K562 (cell line): ENCODE results near the gene RORC. TPM values are rescaled to one million over a fixed set of nuclear protein-coding genes. Genes with fewer than 3 reads are reported as not detected.

ENCODE experiments used
- CREM ChIP-seq: IDR thresholded peaks from 2 replicates; pipeline ENCODE4 v1.6.1; 2014; ENCODE audit warnings: antibody characterized with exemption, low read depth
- EHMT2 ChIP-seq: fragments of 450-650 bp; IDR thresholded peaks from 2 replicates; pipeline ENCODE4 v1.6.1; 2018; ENCODE audit warnings: antibody characterized with exemption
- MTA1 ChIP-seq: fragments of 450-650 bp; IDR thresholded peaks from 2 replicates; pipeline ENCODE4 v1.6.1; 2017; ENCODE audit warnings: borderline replicate concordance
- NFATC3 ChIP-seq: fragments of 450-650 bp; IDR thresholded peaks from 2 replicates; pipeline ENCODE4 v1.6.1; 2017; ENCODE audit warnings: mild to moderate bottlenecking
- NFIC ChIP-seq: fragments of 450-650 bp; IDR thresholded peaks from 2 replicates; pipeline ENCODE4 v1.6.1; 2017; ENCODE audit warnings: mild to moderate bottlenecking, inconsistent platforms
- NR4A1 ChIP-seq, 2 experiments: fragments of 250-450 bp in 1 of 2; fragments of 450-650 bp in 1 of 2; sonication (Bioruptor Pico) in 1 of 2; IDR thresholded peaks; 2 replicates each; pipeline versions ENCODE4 v1.4.0 to v1.6.1; 2016 to 2020; ENCODE audit warnings: mild to moderate bottlenecking in 2 of 2, missing compliant biosample characterization in 1 of 2, missing genetic modification characterization in 1 of 2, moderate library complexity in 1 of 2
- SMAD3 ChIP-seq: fragments of 450-650 bp; formaldehyde crosslinking; conservative IDR thresholded peaks from 2 replicates; pipeline ENCODE4 v1.4.0; 2020; ENCODE audit warnings: mild to moderate bottlenecking
- SPI1 ChIP-seq: IDR thresholded peaks from 2 replicates; pipeline ENCODE4 v1.6.1; 2011; ENCODE audit warnings: low read depth, low read length, control low read depth, borderline replicate concordance
- STAG1 ChIP-seq: sonication (generic); formaldehyde crosslinking; IDR thresholded peaks from 2 replicates; pipeline ENCODE4 v1.5.0; 2020; ENCODE audit warnings: missing genetic modification reagents, borderline replicate concordance
- polyA plus RNA-seq, 8 experiments: library from polyadenylated mRNA; depleted of rRNA in 4 of 8; stranded (reverse) in 5 of 8; unstranded in 3 of 8; fragments of >200 nt; fragmentation: Nextera tagmentation in 2 of 8; fragmentation: Illumina TruSeq in 1 of 8; extraction: Ambion mirVana in 2 of 8; extraction: Trizol in 1 of 8; gene quantifications; 2 replicates each; pipeline versions ENCODE4 v1.2.1 to v1.2.3, GENCODE V29; 2011 to 2014; ENCODE audit warnings: inconsistent platforms in 1 of 8, missing spikeins in 1 of 8
- total RNA-seq, 7 experiments: library from RNA; depleted of rRNA in 6 of 7; stranded (reverse); fragments of >200 nt in 6 of 7; fragmentation: Illumina TruSeq in 2 of 7; extraction: Trizol in 2 of 7; gene quantifications; 2 replicates each; pipeline versions ENCODE4 v1.2.1 to v1.2.3, GENCODE V29; 2011 to 2021; ENCODE audit warnings: low replicate concordance in 1 of 7
- TF ChIP-seq, protein P1 (sequence below): fragments of 250-450 bp; sonication (Bioruptor Pico); IDR thresholded peaks from 2 replicates; pipeline ENCODE4 v1.8.0; 2022; ENCODE audit warnings: moderate library complexity, mild to moderate bottlenecking, inconsistent platforms
- TF ChIP-seq, protein P2 (sequence below): fragments of 250-450 bp; sonication (Bioruptor Pico); IDR thresholded peaks from 2 replicates; pipeline ENCODE4 v1.8.0; 2021; ENCODE audit warnings: mild to moderate bottlenecking, moderate library complexity
- TF ChIP-seq, protein P3 (sequence below): fragments of 450-650 bp; formaldehyde crosslinking; IDR thresholded peaks from 2 replicates; pipeline ENCODE4 v1.4.0; 2022; ENCODE audit warnings: missing genetic modification characterization
- TF ChIP-seq, protein P4 (sequence below): sonication (generic); formaldehyde crosslinking; IDR thresholded peaks from 2 replicates; pipeline ENCODE4 v1.8.0; 2022; ENCODE audit warnings: mild to moderate bottlenecking, missing genetic modification reagents
- TF ChIP-seq, protein P5 (sequence below): sonication (generic); formaldehyde crosslinking; IDR thresholded peaks from 2 replicates; pipeline ENCODE4 v1.8.1; 2022; ENCODE audit warnings: missing genetic modification reagents
- TF ChIP-seq, protein P6 (sequence below), 2 experiments: fragments of 200-800 bp in 1 of 2; sonication (Bioruptor generic) in 1 of 2; sonication (generic) in 1 of 2; formaldehyde crosslinking in 1 of 2; IDR thresholded peaks in 1 of 2; conservative IDR thresholded peaks in 1 of 2; 2 replicates each; pipeline versions ENCODE4 v1.5.0 to v1.6.1; 2016 to 2020; ENCODE audit warnings: missing compliant biosample characterization in 1 of 2, missing genetic modification characterization in 1 of 2, missing genetic modification reagents in 1 of 2
- TF ChIP-seq, protein P7 (sequence below): sonication (generic); formaldehyde crosslinking; IDR thresholded peaks from 2 replicates; pipeline ENCODE4 v1.8.1; 2023; ENCODE audit warnings: mild to moderate bottlenecking, missing genetic modification reagents
- TF ChIP-seq, protein P8 (sequence below): sonication (generic); IDR thresholded peaks from 2 replicates; pipeline ENCODE4 v1.6.1; 2016

The RORC gene
- total and polyA plus RNA-seq, 9 of the 15 experiments (the other 6 are each of a cell fraction or from before 2014, with no cell fraction given), result not detected

DNA sequence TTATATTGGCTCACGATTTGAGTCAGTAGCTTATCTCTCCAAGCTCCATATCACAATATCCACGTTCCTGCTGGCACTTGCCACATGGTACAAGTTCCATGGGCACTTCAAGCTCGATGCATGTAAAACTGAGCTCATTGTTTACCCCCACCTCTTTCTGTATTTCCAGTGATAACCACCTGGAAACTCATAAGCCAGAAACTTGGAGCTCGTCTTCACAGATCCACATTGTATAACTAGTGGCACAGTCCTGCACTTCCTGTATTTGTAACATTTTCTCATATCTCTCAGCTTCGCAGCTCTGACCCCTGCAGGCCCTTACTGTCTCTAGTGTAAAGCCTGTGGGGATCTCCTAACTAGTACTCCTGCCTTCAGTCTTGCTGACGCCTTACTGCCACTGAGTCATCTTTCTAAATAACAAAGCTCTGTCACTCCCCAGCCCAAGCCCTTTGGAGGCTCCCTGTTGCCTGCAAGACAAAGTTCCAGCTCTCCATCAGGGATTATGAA is 14.5 kb upstream of the RORC start (continued):
- TF ChIP-seq, protein P1, sequence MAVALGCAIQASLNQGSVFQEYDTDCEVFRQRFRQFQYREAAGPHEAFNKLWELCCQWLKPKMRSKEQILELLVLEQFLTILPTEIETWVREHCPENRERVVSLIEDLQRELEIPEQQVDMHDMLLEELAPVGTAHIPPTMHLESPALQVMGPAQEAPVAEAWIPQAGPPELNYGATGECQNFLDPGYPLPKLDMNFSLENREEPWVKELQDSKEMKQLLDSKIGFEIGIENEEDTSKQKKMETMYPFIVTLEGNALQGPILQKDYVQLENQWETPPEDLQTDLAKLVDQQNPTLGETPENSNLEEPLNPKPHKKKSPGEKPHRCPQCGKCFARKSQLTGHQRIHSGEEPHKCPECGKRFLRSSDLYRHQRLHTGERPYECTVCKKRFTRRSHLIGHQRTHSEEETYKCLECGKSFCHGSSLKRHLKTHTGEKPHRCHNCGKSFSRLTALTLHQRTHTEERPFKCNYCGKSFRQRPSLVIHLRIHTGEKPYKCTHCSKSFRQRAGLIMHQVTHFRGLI (CRISPR knock-in tag), result no peak
- TF ChIP-seq NFIC (no peak), MTA1 (no peak), EHMT2 (no peak), STAG1 (CRISPR knock-in tag) (no peak), NR4A1 (CRISPR knock-in tag; IDR thresholded peaks at IDR 0.05) (no peak), NR4A1 (tag; IDR thresholded peaks at IDR 0.05) (peak; percentile 72; the same call in 1 of the 2 replicates), SMAD3 (CRISPR knock-in tag) (no peak), CREM (no peak), SPI1 (peak; percentile 97), NFATC3 (0 out of 2 replicates have a peak, but pooled peaks have one; percentile 24)
- TF ChIP-seq, protein P2, sequence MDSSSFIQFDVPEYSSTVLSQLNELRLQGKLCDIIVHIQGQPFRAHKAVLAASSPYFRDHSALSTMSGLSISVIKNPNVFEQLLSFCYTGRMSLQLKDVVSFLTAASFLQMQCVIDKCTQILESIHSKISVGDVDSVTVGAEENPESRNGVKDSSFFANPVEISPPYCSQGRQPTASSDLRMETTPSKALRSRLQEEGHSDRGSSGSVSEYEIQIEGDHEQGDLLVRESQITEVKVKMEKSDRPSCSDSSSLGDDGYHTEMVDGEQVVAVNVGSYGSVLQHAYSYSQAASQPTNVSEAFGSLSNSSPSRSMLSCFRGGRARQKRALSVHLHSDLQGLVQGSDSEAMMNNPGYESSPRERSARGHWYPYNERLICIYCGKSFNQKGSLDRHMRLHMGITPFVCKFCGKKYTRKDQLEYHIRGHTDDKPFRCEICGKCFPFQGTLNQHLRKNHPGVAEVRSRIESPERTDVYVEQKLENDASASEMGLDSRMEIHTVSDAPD (CRISPR knock-in tag), result no peak
- TF ChIP-seq, protein P3, sequence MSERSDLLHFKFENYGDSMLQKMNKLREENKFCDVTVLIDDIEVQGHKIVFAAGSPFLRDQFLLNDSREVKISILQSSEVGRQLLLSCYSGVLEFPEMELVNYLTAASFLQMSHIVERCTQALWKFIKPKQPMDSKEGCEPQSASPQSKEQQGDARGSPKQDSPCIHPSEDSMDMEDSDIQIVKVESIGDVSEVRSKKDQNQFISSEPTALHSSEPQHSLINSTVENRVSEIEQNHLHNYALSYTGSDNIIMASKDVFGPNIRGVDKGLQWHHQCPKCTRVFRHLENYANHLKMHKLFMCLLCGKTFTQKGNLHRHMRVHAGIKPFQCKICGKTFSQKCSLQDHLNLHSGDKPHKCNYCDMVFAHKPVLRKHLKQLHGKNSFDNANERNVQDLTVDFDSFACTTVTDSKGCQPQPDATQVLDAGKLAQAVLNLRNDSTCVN (CRISPR knock-in tag), result no peak
- TF ChIP-seq, protein P4, sequence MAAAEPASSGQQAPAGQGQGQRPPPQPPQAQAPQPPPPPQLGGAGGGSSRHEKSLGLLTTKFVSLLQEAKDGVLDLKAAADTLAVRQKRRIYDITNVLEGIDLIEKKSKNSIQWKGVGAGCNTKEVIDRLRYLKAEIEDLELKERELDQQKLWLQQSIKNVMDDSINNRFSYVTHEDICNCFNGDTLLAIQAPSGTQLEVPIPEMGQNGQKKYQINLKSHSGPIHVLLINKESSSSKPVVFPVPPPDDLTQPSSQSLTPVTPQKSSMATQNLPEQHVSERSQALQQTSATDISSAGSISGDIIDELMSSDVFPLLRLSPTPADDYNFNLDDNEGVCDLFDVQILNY (CRISPR knock-in tag), result no peak
- TF ChIP-seq, protein P5, sequence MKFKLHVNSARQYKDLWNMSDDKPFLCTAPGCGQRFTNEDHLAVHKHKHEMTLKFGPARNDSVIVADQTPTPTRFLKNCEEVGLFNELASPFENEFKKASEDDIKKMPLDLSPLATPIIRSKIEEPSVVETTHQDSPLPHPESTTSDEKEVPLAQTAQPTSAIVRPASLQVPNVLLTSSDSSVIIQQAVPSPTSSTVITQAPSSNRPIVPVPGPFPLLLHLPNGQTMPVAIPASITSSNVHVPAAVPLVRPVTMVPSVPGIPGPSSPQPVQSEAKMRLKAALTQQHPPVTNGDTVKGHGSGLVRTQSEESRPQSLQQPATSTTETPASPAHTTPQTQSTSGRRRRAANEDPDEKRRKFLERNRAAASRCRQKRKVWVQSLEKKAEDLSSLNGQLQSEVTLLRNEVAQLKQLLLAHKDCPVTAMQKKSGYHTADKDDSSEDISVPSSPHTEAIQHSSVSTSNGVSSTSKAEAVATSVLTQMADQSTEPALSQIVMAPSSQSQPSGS (CRISPR knock-in tag), result no peak
- TF ChIP-seq, protein P6, sequence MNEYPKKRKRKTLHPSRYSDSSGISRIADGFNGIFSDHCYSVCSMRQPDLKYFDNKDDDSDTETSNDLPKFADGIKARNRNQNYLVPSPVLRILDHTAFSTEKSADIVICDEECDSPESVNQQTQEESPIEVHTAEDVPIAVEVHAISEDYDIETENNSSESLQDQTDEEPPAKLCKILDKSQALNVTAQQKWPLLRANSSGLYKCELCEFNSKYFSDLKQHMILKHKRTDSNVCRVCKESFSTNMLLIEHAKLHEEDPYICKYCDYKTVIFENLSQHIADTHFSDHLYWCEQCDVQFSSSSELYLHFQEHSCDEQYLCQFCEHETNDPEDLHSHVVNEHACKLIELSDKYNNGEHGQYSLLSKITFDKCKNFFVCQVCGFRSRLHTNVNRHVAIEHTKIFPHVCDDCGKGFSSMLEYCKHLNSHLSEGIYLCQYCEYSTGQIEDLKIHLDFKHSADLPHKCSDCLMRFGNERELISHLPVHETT (CRISPR knock-in tag; conservative IDR thresholded peaks at IDR 0.05 in 1 of 2, IDR thresholded peaks at IDR 0.05 in 1 of 2), result no peak
- TF ChIP-seq, protein P7, sequence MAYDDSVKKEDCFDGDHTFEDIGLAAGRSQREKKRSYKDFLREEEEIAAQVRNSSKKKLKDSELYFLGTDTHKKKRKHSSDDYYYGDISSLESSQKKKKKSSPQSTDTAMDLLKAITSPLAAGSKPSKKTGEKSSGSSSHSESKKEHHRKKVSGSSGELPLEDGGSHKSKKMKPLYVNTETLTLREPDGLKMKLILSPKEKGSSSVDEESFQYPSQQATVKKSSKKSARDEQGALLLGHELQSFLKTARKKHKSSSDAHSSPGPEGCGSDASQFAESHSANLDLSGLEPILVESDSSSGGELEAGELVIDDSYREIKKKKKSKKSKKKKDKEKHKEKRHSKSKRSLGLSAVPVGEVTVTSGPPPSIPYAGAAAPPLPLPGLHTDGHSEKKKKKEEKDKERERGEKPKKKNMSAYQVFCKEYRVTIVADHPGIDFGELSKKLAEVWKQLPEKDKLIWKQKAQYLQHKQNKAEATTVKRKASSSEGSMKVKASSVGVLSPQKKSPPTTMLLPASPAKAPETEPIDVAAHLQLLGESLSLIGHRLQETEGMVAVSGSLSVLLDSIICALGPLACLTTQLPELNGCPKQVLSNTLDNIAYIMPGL (CRISPR knock-in tag), result no peak
- TF ChIP-seq, protein P8, sequence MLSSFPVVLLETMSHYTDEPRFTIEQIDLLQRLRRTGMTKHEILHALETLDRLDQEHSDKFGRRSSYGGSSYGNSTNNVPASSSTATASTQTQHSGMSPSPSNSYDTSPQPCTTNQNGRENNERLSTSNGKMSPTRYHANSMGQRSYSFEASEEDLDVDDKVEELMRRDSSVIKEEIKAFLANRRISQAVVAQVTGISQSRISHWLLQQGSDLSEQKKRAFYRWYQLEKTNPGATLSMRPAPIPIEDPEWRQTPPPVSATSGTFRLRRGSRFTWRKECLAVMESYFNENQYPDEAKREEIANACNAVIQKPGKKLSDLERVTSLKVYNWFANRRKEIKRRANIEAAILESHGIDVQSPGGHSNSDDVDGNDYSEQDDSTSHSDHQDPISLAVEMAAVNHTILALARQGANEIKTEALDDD, result peak; percentile 99
